HepG2 (cell line): ENCODE measurements around the gene STIM1. TPM values are rescaled to one million over a fixed set of nuclear protein-coding genes. Genes with fewer than 3 reads are reported as not detected.

ENCODE experiments used
- AHR ChIP-seq: IDR thresholded peaks from 2 replicates; pipeline ENCODE4 v1.6.1; 2018; ENCODE audit warnings: missing genetic modification reagents, missing compliant biosample characterization
- CBFB ChIP-seq: sonication (generic); formaldehyde crosslinking; IDR thresholded peaks from 2 replicates; pipeline ENCODE4 v1.4.0; 2020; ENCODE audit warnings: missing genetic modification reagents
- CHCHD3 ChIP-seq: sonication (generic); formaldehyde crosslinking; IDR thresholded peaks from 2 replicates; pipeline ENCODE4 v1.8.0; 2022; ENCODE audit warnings: mild to moderate bottlenecking, missing genetic modification reagents, moderate library complexity
- HNF4G ChIP-seq, 2 experiments: sonication (generic) in 1 of 2; formaldehyde crosslinking in 1 of 2; IDR thresholded peaks; 2 replicates each; pipeline versions ENCODE4 v1.4.0 to v1.6.1; 2011 to 2020; ENCODE audit warnings: borderline replicate concordance in 2 of 2, low read depth in 2 of 2, mild to moderate bottlenecking in 2 of 2, low read length in 1 of 2, missing genetic modification reagents in 1 of 2, moderate library complexity in 1 of 2
- MTF1 ChIP-seq: sonication (generic); formaldehyde crosslinking; IDR thresholded peaks from 2 replicates; pipeline ENCODE4 v1.5.0; 2020; ENCODE audit warnings: missing genetic modification reagents
- NFKBIZ ChIP-seq: IDR thresholded peaks from 2 replicates; pipeline ENCODE4 v1.6.1; 2018; ENCODE audit warnings: missing genetic modification reagents, missing compliant biosample characterization
- NR2F2 ChIP-seq: IDR thresholded peaks from 2 replicates; pipeline ENCODE4 v1.6.1; 2012; ENCODE audit warnings: low read depth, inconsistent platforms, borderline replicate concordance
- PPARG ChIP-seq: conservative IDR thresholded peaks from 2 replicates; pipeline ENCODE4 v1.6.1; 2016; ENCODE audit warnings: missing biosample characterization, missing genetic modification reagents
- RXRA ChIP-seq: sonication (generic); formaldehyde crosslinking; IDR thresholded peaks from 2 replicates; pipeline ENCODE4 v1.5.1; 2020; ENCODE audit warnings: missing genetic modification reagents
- SRF ChIP-seq: IDR thresholded peaks from 2 replicates; pipeline ENCODE4 v1.6.1; 2011; ENCODE audit warnings: mild to moderate bottlenecking, low read depth, low read length, moderate library complexity
- SRY ChIP-seq: sonication (generic); formaldehyde crosslinking; IDR thresholded peaks from 2 replicates; pipeline ENCODE4 v1.8.0; 2022; ENCODE audit warnings: mild to moderate bottlenecking, missing genetic modification reagents
- TCF7 ChIP-seq: sonication (generic); IDR thresholded peaks from 2 replicates; pipeline ENCODE4 v1.6.1; 2016; ENCODE audit warnings: antibody characterized with exemption, low read depth
- ZBTB2 ChIP-seq: sonication (generic); formaldehyde crosslinking; IDR thresholded peaks from 2 replicates; pipeline ENCODE4 v1.8.0; 2022; ENCODE audit warnings: low read depth, missing genetic modification reagents
- ZC3H13 ChIP-seq: sonication (generic); formaldehyde crosslinking; IDR thresholded peaks from 2 replicates; pipeline ENCODE4 v1.8.1; 2023; ENCODE audit warnings: mild to moderate bottlenecking, missing genetic modification reagents, moderate library complexity
- ZNF160 ChIP-seq: sonication (generic); formaldehyde crosslinking; IDR thresholded peaks from 2 replicates; pipeline ENCODE4 v1.8.0; 2022; ENCODE audit warnings: mild to moderate bottlenecking, inconsistent platforms, missing genetic modification reagents
- ZNF317 ChIP-seq: sonication (generic); formaldehyde crosslinking; IDR thresholded peaks from 2 replicates; pipeline ENCODE4 v1.5.0; 2020; ENCODE audit warnings: mild to moderate bottlenecking, missing genetic modification reagents
- ZNF333 ChIP-seq: sonication (generic); formaldehyde crosslinking; IDR thresholded peaks from 2 replicates; pipeline ENCODE4 v1.4.0; 2020; ENCODE audit warnings: mild to moderate bottlenecking, missing genetic modification reagents, borderline replicate concordance
- ZNF44 ChIP-seq: sonication (generic); formaldehyde crosslinking; IDR thresholded peaks from 2 replicates; pipeline ENCODE4 v1.5.1; 2020; ENCODE audit warnings: mild to moderate bottlenecking, missing genetic modification reagents
- ZNF574 ChIP-seq: sonication (generic); formaldehyde crosslinking; IDR thresholded peaks from 2 replicates; pipeline ENCODE4 v1.4.0; 2020; ENCODE audit warnings: missing genetic modification reagents
- ZNF616 ChIP-seq: sonication (generic); formaldehyde crosslinking; IDR thresholded peaks from 2 replicates; pipeline ENCODE4 v1.5.0; 2020; ENCODE audit warnings: low read depth, mild to moderate bottlenecking, missing genetic modification reagents
- ZNF691 ChIP-seq: sonication (generic); formaldehyde crosslinking; IDR thresholded peaks from 2 replicates; pipeline ENCODE4 v1.4.0; 2020; ENCODE audit warnings: missing genetic modification reagents, low read depth, mild to moderate bottlenecking, borderline replicate concordance
- ZNF766 ChIP-seq: sonication (generic); formaldehyde crosslinking; IDR thresholded peaks from 2 replicates; pipeline ENCODE4 v1.5.0; 2020; ENCODE audit warnings: missing genetic modification reagents, borderline replicate concordance
- polyA plus RNA-seq, 8 experiments: library from polyadenylated mRNA; depleted of rRNA in 3 of 8; stranded (reverse) in 7 of 8; unstranded in 1 of 8; fragments of >200 nt; fragmentation: Illumina TruSeq in 4 of 8; extraction: Trizol in 4 of 8; gene quantifications; 2 replicates each; pipeline versions ENCODE4 v1.2.1 to v1.2.3, GENCODE V29; 2011 to 2016; ENCODE audit warnings: low read depth in 4 of 8, missing spikeins in 1 of 8, mixed read lengths in 1 of 8; ENCODE audit not compliant: insufficient read depth in 1 of 8
- total RNA-seq, 5 experiments: library from RNA; depleted of rRNA; stranded (reverse); fragments of >200 nt; fragmentation: Illumina TruSeq; extraction: Trizol; gene quantifications; 2 replicates each; pipeline ENCODE4 v1.2.3, GENCODE V29; 2016; ENCODE audit warnings: low read depth in 1 of 5

Gene STIM1
- total and polyA plus RNA-seq, 2 of the 13 experiments (the other 11 are each of a cell fraction or from before 2014, with no cell fraction given): 19.2 to 28.5 TPM

GRCh38 chr11:4094348-4095291 is 239.2 kb downstream of the STIM1 start, which contains the start of gene RRM1 (continued):
- TF ChIP-seq ZNF691 (CRISPR knock-in tag): no peak; the same call in 1 of the 2 replicates
- 0 out of 2 replicates have a peak, but pooled peaks have one; percentile 41 for TF ChIP-seq AHR (CRISPR knock-in tag)
- peak; percentile 63 for TF ChIP-seq SRF
- peak; percentile 90 for TF ChIP-seq CBFB (CRISPR knock-in tag)
- 0 out of 2 replicates have a peak, but pooled peaks have one; percentile 10 for TF ChIP-seq ZNF766 (CRISPR knock-in tag)
- TF ChIP-seq ZBTB2 (CRISPR knock-in tag): no peak
- peak; percentile 72; the same call in 1 of the 2 replicates for TF ChIP-seq ZNF160 (CRISPR knock-in tag)
- TF ChIP-seq ZC3H13 (CRISPR knock-in tag): peak; percentile 55; the same call in 1 of the 2 replicates
- TF ChIP-seq PPARG (CRISPR knock-in tag): no peak; the same call in 1 of the 2 replicates
- TF ChIP-seq ZNF317 (CRISPR knock-in tag): 0 out of 2 replicates have a peak, but pooled peaks have one; percentile 42
- no peak for TF ChIP-seq NR2F2
- TF ChIP-seq TCF7: no peak
- 0 out of 2 replicates have a peak, but pooled peaks have one; percentile 38 for TF ChIP-seq ZNF44 (CRISPR knock-in tag)
- TF ChIP-seq ZNF574 (CRISPR knock-in tag): peak; percentile 95
- no peak for TF ChIP-seq SRY (CRISPR knock-in tag)
- peak; percentile 82 for TF ChIP-seq RXRA (CRISPR knock-in tag)
- TF ChIP-seq MTF1 (CRISPR knock-in tag): no peak
- 0 out of 2 replicates have a peak, but pooled peaks have one; percentile 27 for TF ChIP-seq ZNF333 (CRISPR knock-in tag)
- TF ChIP-seq HNF4G (IDR thresholded peaks at IDR 0.05; ENCODE audit: borderline replicate concordance, low read depth, low read length): no peak
- TF ChIP-seq HNF4G (CRISPR knock-in tag; IDR thresholded peaks at IDR 0.05; ENCODE audit: borderline replicate concordance, low read depth): 0 out of 2 replicates have a peak, but pooled peaks have one; percentile 22
- peak; percentile 93 for TF ChIP-seq NFKBIZ (CRISPR knock-in tag)
- TF ChIP-seq ZNF616: peak; percentile 43; the same call in 1 of the 2 replicates
- TF ChIP-seq CHCHD3 (CRISPR knock-in tag): peak; percentile 69; the same call in 1 of the 2 replicates
